Measurements from ENCODE around the gene USP6NL. TPM values are rescaled to one million over a fixed set of nuclear protein-coding genes. Genes with fewer than 3 reads are reported as not detected.

USP6NL gene
- total RNA-seq (2022; extraction: Qiagen RNA extraction; ENCODE audit: low read depth), result 8.1 to 13.4 TPM (median 13.2 TPM) in 5 replicates

GRCh38 chr10:11611248-11612020, at the start of gene USP6NL:
Gene USP6NL (minus strand): TSS chr10:11611650. CDS start chr10:11597634, 14,016 bp downstream.

Other genes with a start within 250 kb of the USP6NL start
- gene ECHDC3, start 130.7 kb upstream of the USP6NL start, total RNA-seq (2022; extraction: Qiagen RNA extraction; ENCODE audit: low read depth), result 7.1 to 11.3 TPM (median 8.8 TPM) in 5 replicates
- 31.5 to 49.4 TPM (median 44.1 TPM) in 5 replicates for gene PROSER2, start 211.7 kb upstream of the USP6NL start, total RNA-seq (2022; extraction: Qiagen RNA extraction; ENCODE audit: low read depth)

All from A549 treated with RU486 at 1 μM for 4 hours (cell line).